Measurements from ENCODE around the gene GFAP.

The GFAP gene

DNA sequence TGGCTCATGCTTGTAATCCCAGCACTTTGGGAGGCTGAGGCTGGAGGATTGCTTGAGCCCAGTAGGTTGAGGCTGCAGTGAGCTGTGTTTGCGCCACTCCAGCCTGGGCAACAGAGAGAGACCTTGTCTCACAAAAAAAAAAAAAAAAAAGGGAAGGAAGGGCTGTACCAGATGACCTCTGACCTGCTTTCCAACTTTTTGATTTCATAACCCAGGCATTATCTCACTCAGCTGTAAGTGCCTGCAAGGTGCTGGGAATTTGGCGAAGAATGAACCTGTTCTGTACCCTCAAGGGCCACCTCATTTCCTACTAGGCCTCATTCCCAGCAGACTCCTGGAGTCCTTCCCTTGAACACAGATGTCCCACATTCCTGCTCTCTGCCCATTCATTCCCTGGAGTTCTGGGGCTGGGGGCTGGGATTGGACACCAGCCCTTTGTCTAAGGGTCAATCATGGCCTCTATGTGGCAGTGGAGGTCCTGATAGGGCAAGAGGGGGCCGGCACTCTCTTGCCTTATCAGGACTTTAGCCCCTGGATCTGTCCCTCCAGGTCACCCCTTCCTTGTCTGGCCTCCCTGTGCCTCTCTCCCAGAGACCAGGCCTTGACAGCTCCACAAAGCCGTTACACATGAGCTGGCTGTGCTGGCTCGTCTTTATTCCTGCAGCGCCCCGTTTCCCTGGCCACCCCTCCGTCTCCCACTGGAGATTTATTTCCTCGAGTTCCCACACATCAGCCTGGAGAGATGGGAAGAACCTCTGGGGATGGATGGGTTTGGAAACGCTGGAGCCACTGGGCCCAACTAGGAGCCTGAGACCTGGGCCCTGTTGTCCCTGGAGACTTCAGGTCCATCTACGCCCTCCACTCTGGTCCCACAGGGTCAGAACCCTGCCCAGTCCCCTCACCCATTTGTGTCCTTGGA lies 821 bp upstream of the GFAP start:
- no peak for DNase-seq (ENCODE audit: low read depth in 2 of 2, low spot score in 1 of 2)

GRCh38 chr17:44914698-44915271 lies 515 bp downstream of the GFAP start:
- no peak for DNase-seq (ENCODE audit: low read depth in 2 of 2, low spot score in 1 of 2)

DNA sequence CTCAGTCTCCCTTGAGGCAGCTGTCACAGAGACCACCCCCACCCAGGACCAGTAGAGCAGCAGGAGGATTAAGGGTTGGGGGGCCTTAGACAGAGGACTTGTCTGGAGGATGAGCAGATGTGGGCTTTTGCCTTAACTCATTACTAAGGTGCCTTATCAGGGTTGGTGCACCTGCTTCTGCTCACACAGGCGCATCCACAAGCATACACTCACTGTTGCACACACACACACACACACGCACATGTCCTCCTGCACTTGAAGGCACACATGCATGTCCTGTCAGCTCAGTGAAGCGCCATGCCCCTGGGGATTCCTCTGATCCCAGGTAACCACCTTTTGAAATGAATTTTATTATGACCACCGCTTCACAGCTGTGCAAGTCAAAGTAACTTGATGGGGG lies 1.2 kb downstream of the GFAP start:
- no peak for DNase-seq (ENCODE audit: low read depth in 2 of 2, low spot score in 1 of 2)

DNA sequence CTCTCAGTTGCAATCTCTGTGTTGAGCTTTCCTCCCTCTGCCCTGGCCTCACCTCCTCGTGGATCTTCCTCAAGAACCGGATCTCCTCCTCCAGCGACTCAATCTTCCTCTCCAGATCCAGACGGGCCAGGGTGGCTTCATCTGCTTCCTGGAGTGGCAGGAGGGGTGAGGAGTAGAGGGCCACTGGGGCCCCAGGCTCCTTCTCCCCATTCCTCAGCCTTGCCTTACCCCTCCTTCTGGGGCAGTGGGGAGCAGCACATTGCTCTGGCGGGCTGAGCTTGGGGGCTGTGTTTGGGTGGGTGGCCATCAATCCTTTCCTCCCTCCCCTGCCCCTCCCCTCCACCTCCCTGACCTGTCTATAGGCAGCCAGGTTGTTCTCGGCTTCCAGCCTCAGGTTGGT lies 1.6 kb downstream of the GFAP start:
- DNase-seq (ENCODE audit: low read depth in 2 of 2, low spot score in 1 of 2): no peak

DNA sequence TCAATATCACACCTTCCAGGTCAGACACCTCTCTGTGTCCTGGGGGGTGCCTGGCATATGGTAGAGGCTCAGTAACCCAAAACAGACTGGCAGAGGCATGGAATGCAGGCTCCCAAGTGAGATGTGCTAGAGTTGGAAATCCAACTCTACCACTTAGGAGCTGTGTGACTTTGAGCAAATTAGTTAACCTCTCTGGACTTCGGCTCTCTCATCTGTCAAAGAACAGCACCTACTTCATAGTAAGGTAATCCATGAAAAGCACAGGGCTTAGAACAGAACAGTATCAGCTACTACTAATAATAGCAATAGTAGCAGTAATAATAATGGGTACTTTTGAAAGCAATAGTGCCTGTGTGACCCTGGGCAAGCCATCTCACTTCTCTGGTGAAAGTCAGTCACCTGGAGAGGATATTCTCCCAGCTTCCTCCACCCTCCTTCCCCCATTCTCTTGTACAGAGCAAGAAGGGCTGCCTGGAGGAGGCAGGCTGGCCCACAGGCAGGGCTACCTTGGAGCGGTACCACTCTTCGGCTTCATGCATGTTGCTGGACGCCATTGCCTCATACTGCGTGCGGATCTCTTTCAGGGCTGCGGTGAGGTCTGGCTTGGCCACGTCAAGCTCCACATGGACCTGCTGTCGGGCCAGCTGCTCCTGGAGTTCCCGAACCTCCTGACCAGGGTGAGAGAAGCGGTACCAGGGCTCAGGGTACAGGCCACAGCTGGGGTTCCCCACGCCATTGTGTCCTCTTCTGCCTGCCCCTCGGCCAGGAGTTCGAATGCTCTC lies 2.3 kb downstream of the GFAP start:
- no peak for DNase-seq (ENCODE audit: low read depth in 2 of 2, low spot score in 1 of 2)

DNA sequence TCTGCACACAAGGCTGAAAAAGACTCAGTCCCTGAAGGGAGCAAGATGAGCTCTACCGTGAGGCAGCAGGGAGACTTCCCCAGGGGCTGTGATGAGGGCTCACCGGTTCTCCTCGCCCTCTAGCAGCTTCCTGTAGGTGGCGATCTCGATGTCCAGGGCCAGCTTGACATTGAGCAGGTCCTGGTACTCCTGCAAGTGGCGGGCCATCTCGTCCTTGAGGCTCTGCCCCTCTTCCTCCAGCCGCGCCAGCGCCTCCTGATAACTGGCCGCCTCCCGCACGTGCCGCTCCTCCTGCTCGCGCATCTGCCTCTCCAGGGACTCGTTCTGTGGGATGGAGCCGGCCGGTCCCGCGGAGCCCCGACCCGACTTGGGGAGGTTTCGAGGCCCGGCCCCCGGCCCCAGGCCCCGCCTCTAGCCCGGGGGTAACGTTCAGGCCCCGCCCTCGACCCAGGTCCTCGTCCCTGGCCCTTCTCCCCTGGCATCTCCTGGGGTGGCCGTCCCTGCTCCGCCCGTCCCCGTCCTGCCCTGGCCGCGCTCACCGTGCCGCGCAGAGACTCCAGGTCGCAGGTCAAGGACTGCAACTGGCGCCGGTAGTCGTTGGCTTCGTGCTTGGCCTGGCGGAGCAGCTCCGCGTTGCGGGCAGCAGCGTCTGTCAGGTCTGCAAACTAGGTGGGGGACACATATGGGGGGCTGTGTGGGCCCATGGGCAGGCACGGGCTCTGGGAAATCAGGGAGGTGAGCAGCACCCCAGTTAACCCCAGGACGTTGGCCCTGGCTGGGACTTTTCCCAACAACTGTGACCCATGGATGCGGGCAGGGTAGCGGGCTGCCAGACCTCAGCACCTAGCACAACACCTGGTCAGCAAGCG lies 3.9 kb downstream of the GFAP start:
- peak in 1 of 2 donors; percentile 10 for DNase-seq (ENCODE audit: low read depth in 2 of 2, low spot score in 1 of 2)

- DNase-seq (ENCODE audit: low read depth in 2 of 2, low spot score in 1 of 2): no peak
These were observed 4.8 kb downstream of the GFAP start for GRCh38 chr17:44910231-44911106.

DNA sequence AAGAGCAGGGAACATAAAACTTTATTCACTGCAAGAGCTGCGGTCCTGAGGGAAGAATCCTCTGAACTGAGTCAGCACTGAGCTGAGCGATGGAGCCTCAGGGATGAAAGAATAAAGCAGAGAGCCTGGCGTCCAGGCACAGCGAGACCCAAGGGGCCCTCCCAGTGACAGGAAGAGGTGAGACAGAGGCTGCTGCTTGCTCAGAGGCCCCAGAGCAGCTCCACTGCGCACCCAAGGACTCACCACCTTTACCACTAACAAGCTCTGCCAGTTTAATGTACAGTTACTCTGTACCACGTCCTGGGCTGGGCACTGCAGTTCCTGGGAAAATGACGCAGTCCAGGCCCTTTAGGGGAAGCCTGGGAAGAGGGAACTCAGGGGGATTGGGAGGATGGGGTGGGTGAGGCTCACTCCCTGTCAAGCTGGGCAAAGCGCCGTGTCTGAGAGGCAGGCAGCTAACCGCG lies 5.6 kb downstream of the GFAP start:
- no peak for DNase-seq (ENCODE audit: low read depth in 2 of 2, low spot score in 1 of 2)

- DNase-seq (ENCODE audit: low read depth in 2 of 2, low spot score in 1 of 2): no peak
These were observed 6.5 kb downstream of the GFAP start for GRCh38 chr17:44908761-44909326.

GRCh38 chr17:44907729-44908470 lies 7.4 kb downstream of the GFAP start:
- DNase-seq (ENCODE audit: low read depth in 2 of 2, low spot score in 1 of 2): no peak

GRCh38 chr17:44906763-44907728 lies 8.3 kb downstream of the GFAP start:
- no peak for DNase-seq (ENCODE audit: low read depth in 2 of 2, low spot score in 1 of 2)

DNA sequence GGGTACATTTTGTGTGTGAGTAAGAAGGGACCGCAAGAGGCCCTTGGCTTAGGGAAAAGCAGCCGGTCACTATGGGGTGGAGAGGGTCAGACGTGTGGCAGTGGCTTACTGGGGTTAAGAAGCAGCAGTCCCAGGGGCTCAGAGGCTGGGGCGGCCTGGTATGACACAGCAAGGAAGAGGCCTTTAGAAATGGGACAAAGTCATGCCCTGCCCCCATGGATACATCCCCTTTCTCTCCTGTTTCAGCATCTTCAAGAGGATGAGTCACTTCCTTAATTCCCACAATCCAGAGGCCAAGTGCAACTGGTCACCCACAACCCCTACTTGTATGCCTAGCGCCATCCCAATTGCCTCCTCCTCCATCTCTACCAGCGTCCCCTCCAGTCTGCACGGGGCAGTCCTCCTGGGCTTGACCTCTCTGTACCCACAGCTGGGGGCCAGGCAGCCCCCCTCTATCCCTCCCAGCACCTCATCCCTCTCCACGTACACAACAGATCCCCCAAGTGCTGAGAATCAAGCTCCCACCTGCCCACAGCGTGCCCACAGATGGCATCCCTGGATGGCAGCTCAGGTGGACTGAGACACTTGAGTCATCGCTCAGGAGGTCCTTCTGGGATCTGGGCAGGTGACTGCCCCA lies 9.2 kb downstream of the GFAP start:
- DNase-seq (ENCODE audit: low read depth in 2 of 2, low spot score in 1 of 2): no peak

- no peak for DNase-seq (ENCODE audit: low read depth in 2 of 2, low spot score in 1 of 2)
These were observed 10.0 kb downstream of the GFAP start for GRCh38 chr17:44905006-44906000.

DNA sequence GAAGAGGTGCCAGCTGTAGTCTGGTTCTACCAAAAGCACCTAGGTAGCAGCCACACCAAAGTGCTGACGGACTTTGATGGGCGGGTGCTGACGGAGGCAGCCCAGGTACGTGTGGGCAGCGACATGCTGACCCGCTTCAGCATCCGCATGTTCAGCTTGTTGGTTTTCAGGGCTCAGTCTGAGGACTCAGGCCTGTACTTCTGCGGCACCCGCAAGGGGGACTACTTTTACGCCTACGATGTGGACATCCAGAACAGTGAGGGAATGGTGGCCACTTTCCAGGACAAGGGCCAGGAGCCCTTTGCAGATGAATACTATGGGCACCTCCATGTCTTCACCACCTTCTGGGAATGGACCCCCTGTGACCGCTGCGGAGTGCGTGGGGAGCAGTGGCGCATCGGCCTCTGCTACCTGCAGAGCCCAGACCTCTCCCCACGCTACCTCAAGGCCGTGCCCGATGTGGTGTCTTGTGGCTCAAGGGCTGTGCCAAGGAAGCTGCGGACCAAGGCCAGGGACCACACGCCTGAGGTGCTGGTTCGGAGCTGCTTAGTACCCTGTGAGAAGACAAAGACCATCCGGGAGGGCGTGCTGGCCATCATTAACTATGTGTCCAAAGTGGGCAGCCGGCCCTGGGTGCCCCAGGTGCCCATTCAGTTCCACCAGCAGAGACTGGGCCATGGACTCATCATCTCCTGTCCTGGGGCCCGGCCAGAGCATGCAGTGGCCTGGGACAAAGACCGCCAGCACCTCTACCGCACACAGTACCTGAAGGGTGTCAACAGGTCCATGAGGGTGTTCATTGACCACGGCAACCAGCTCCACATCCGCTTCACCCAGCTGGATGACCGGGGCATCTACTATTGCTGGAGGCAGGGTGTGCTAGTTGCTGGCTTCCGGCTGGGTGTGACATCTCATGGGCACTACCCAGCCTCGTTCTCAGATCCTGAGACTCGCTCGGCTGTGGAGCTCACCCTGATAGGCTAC lies 11.0 kb downstream of the GFAP start:
- DNase-seq (ENCODE audit: low read depth in 2 of 2, low spot score in 1 of 2): no peak
